Caco-2 (cell line): ENCODE results near the gene RAB39A. TPM values are rescaled to one million over a fixed set of nuclear protein-coding genes. Genes with fewer than 3 reads are reported as not detected.
"Not testable (repeated sequence)": the region's sequence is repeated elsewhere in the genome, so short reads cannot be mapped to it uniquely, and the experiment has no call there.

Experiments used
- BruUV-seq: library from RNA; stranded (reverse); fragments of 400-500 nt; replicated peaks from 2 replicates; lab custom pipeline; 2021; lab: Mats Ljungman, UMichigan
- CTCF ChIA-PET: fragments of 300-600 bp; sonication (Branson Sonifier 250); formaldehyde crosslinking; loops from one replicate; lab custom pipeline; 2022; ENCODE audit warnings: antibody characterized with exemption; lab: Charles Lee
- POLR2A ChIA-PET: fragments of 300-600 bp; sonication (Branson Sonifier 250); formaldehyde crosslinking; loops from one replicate; lab custom pipeline; 2022; ENCODE audit warnings: antibody characterized with exemption; lab: Charles Lee
- DNase-seq, 2 experiments: peaks; one replicate each; pipeline versions ENCODE4 v3.0.0 to v3.0.0-alpha.2; 2020 to 2022
- H3K27me3 ChIP-seq: replicated peaks from 2 replicates; pipeline ENCODE4 v1.6.0; 2011; ENCODE audit warnings: low read length; ENCODE audit not compliant: control insufficient read depth, insufficient read depth
- H3K36me3 ChIP-seq: 2 replicates; pipeline ENCODE4 v1.5.1; 2011; ENCODE audit warnings: low read length; ENCODE audit not compliant: control insufficient read depth, insufficient read depth
- H3K4me1 ChIP-seq: fragments of 250-450 bp; sonication (Bioruptor Pico); 2 replicates; pipeline ENCODE4 v1.5.1; 2020; ENCODE audit warnings: mild to moderate bottlenecking
- H3K4me3 ChIP-seq: 2 replicates; pipeline ENCODE4 v1.5.1; 2011; ENCODE audit warnings: low read depth, mild to moderate bottlenecking, control low read depth, low read length
- H3K9me3 ChIP-seq: fragments of 250-450 bp; sonication (Bioruptor Pico); 2 replicates; pipeline ENCODE4 v1.5.1; 2020; ENCODE audit warnings: mild to moderate bottlenecking, moderate library complexity
- H3K27ac Mint-ChIP-seq: one replicate; pipeline ENCODE4 v1.8.0; 2022; ENCODE audit warnings: mixed read lengths; ENCODE audit not compliant: unreplicated experiment
- H3K27me3 Mint-ChIP-seq: one replicate; pipeline ENCODE4 v1.8.0; 2022; ENCODE audit warnings: mixed read lengths; ENCODE audit not compliant: insufficient read depth, unreplicated experiment
- H3K36me3 Mint-ChIP-seq: one replicate; pipeline ENCODE4 v1.8.0; 2022; ENCODE audit warnings: mild to moderate bottlenecking, mixed read lengths; ENCODE audit not compliant: insufficient read depth, unreplicated experiment
- H3K4me1 Mint-ChIP-seq: one replicate; pipeline ENCODE4 v1.8.0; 2022; ENCODE audit warnings: low read depth, mixed read lengths; ENCODE audit not compliant: unreplicated experiment
- H3K4me3 Mint-ChIP-seq: one replicate; pipeline ENCODE4 v1.8.0; 2022; ENCODE audit warnings: mild to moderate bottlenecking, moderate library complexity, mixed read lengths; ENCODE audit not compliant: unreplicated experiment
- H3K9me3 Mint-ChIP-seq: one replicate; pipeline ENCODE4 v1.8.0; 2022; ENCODE audit warnings: mixed read lengths; ENCODE audit not compliant: unreplicated experiment
- CTCF ChIP-seq, 2 experiments: fragments of 200-600 bp in 1 of 2; IDR thresholded peaks; 1 replicate in 1 of 2; 2 replicates in 1 of 2; pipeline versions ENCODE4 v1.5.1 to v1.8.0; 2011 to 2022; ENCODE audit warnings: antibody characterized with exemption in 1 of 2, control low read depth in 1 of 2, inconsistent platforms in 1 of 2, low read depth in 1 of 2, low read length in 1 of 2, mild to moderate bottlenecking in 1 of 2, moderate library complexity in 1 of 2; ENCODE audit not compliant: insufficient read depth in 1 of 2, severe bottlenecking in 1 of 2, unreplicated experiment in 1 of 2
- intact Hi-C: fragments of 100-400 bp; cut with micrococcal nuclease; formaldehyde crosslinking; loops from one replicate; pipeline ENCODE4 v1.10.0; 2022; ENCODE audit not compliant: unreplicated experiment
- total RNA-seq: library from RNA; stranded (reverse); gene quantifications from 2 replicates; pipeline ENCODE4 v1.2.3, GENCODE V29; 2022

The RAB39A gene
- total RNA-seq, 1 experiment from 2014 or later, result 0.16 TPM

- DNase-seq, result peak in 1 of 2 experiments; percentile 52
- TF ChIP-seq CTCF (IDR thresholded peaks at IDR 0.05; ENCODE audit: insufficient read depth in 1 of 2, low read depth in 1 of 2, low read length in 1 of 2, severe bottlenecking in 1 of 2, unreplicated experiment in 1 of 2), result peak; percentile 70 to 75
- CTCF ChIA-PET, result interaction anchor here (0.8 to 1.3 kb wide), 2 partner anchors 118 to 157 kb away, joined by 4 to 7 read pairs; no protein-coding TSS in a partner anchor
Measured at GRCh38 chr11:107898270-107898669, 30.0 kb upstream of the RAB39A start.

GRCh38 chr11:107908211-107908610 lies 20.0 kb upstream of the RAB39A start:
- CTCF ChIA-PET, result no interaction called here
- Histone ChIP-seq H3K36me3 (no peaks in the 10 kb centered on the region), H3K4me3 (no peak overlapping the region), H3K27me3 (no peaks in the 10 kb centered on the region), H3K4me1 (no peaks in the 10 kb centered on the region), H3K9me3 (peaks cover 6% of the 10 kb centered on the region)
- Mint-ChIP-seq H3K4me1 (no peaks in the 10 kb centered on the region), H3K9me3 (no peaks in the 10 kb centered on the region), H3K4me3 (no peak overlapping the region), H3K27ac (no peak overlapping the region), H3K27me3 (peaks cover 4% of the 10 kb centered on the region), H3K36me3 (no peaks in the 10 kb centered on the region)
- intact Hi-C loops, result no loop called here
- TF ChIP-seq CTCF (IDR thresholded peaks at IDR 0.05; ENCODE audit: insufficient read depth in 1 of 2, low read depth in 1 of 2, low read length in 1 of 2, severe bottlenecking in 1 of 2, unreplicated experiment in 1 of 2), result no peak
- POLR2A ChIA-PET, result no interaction called here
- no TSS peak for BruUV-seq
- no peak for DNase-seq

More at GRCh38 chr11:107898270-107898669, 30.0 kb upstream of the RAB39A start:
- H3K9me3 ChIP-seq, result no peaks in the 10 kb centered on the region
- no TSS peak for BruUV-seq
- H3K36me3 ChIP-seq, result no peaks in the 10 kb centered on the region
- Mint-ChIP-seq H3K36me3 (no peaks in the 10 kb centered on the region), H3K4me3 (no peak overlapping the region), H3K9me3 (no peaks in the 10 kb centered on the region), H3K4me1 (no peaks in the 10 kb centered on the region), H3K27me3 (peaks cover 11% of the 10 kb centered on the region), H3K27ac (no peak overlapping the region)
- no peaks in the 10 kb centered on the region for H3K27me3 ChIP-seq
- intact Hi-C loops, result loop anchor here (1.0 kb wide), 5 partner anchors 39 to 349 kb away; no protein-coding TSS in a partner anchor
- POLR2A ChIA-PET, result no interaction called here
- no peak overlapping the region for H3K4me3 ChIP-seq
- H3K4me1 ChIP-seq, result peaks cover 4% of the 10 kb centered on the region; the same call in 1 of the 2 replicates

GRCh38 chr11:107912415-107912814 lies 15.8 kb upstream of the RAB39A start:
- H3K4me1 Mint-ChIP-seq, H3K9me3 Mint-ChIP-seq, H3K36me3 Mint-ChIP-seq, H3K36me3 ChIP-seq, H3K4me3 Mint-ChIP-seq, H3K4me3 ChIP-seq, H3K27me3 Mint-ChIP-seq, intact Hi-C loops, CTCF ChIA-PET, BruUV-seq, H3K4me1 ChIP-seq, H3K27me3 ChIP-seq, POLR2A ChIA-PET, DNase-seq, H3K9me3 ChIP-seq, H3K27ac Mint-ChIP-seq: not testable (repeated sequence)
